ENCODE data around the gene AP2M1.

Gene AP2M1

DNA sequence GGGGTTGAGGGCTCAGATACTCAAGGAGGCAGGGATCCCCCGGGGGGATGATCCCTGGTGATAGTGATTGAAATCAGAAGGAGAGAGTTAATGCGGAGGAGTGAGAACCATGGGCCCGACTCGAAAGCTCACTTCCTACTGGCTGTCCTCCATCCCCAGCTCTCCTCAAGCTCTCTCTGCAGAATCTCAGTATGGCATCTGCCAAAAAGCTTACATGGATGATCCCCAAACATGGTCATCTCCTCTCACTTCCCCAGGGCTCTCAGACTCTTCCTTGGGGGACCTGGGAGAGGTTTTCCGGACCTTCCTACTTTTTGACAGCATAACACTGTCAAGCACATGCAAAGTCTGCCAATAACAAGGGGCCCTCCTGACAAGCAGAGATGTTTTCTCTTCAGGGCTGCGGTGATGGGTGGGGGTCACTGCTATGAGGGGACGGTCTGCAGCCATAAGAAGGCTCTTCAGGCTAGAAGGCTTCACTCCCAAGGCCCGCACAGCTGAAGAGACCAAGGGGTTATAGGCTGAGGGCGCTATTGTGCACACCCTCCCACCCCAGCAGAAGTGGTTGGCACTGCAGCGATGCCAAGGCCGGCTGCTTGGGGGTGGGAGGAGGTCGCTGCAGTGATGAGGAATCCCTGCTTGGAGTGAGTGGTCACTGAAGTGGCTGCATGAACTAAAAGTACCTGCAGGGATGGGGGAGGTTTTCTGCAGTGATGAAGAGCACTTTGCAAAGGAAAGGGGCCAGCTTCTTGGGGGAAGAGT, 53.9 kb downstream of the AP2M1 start:
- DNase-seq (ENCODE audit: low read depth in 2 of 2) = no peak

GRCh38 chr3:184229394-184230080, 54.9 kb downstream of the AP2M1 start, which contains the start of gene VWA5B2:
TSS of gene VWA5B2 (plus strand) at chr3:184229585. CDS start at chr3:184230529, 944 bp downstream.
- no peak for DNase-seq (ENCODE audit: low read depth in 2 of 2)

DNA sequence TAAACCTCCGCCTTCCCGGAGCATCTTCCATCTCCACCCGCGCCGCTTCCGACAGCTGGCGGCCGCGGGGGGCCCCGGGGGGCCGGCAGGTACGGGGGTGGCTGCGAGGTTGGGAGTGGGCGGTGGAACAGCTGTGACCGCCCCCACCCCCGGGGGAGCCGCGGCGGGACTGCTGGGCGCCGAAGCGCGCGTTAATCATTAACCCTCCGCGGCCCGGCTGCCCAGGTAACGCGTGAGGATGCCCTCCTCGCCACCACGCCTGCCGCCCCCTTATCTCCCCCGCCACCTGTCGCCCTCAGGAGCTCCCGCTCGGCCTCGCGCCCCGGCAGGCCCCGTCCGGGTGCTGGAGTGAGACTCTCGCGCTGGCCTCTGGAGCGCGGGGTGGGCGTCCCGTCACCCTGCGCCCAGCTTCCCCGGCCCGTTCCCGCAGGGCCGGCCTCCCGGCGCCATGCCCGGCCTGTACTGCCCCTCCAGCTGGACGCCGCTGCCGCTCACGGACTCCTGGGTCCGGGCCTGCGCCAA, 55.5 kb downstream of the AP2M1 start:
- DNase-seq (ENCODE audit: low read depth in 2 of 2) = no peak

- DNase-seq (ENCODE audit: low read depth in 2 of 2) = no peak
Measured at GRCh38 chr3:184230603-184231528, 56.2 kb downstream of the AP2M1 start.

GRCh38 chr3:184231671-184232070, 57.0 kb downstream of the AP2M1 start:
- DNase-seq (ENCODE audit: low read depth in 2 of 2) = no peak

DNA sequence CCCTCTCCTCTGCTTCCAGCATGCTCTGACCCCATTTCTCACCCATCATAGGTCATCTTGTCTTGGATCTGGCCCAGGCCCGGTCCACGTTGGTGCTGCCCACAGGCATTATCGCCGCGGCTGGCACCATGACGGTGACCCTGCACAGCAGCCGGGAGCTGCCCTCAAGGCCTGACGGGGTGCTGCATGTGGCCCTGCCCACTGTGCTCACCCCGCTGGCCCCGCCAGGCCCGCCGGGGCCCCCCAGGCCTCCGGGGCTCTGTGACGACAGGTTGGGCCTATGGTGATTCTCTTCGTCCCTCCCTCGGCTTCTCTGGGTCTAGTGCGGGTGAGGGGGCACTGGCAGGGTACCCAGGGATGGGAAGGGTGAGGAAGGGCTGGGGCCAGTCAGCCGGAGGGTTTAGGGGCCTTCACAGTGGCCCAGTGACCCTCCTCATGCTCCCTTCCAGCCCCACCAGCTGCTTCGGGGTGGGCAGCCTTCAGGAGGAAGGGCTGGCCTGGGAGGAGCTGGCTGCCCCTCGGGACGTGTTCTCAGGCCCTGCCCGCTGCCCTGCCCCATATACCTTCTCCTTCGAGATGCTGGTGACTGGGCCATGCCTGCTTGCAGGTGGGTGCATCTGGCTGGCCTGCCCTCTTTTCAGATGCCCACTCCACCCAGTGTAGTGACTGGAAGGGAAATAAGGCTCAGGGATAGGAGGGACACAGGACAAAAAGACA, 58.6 kb downstream of the AP2M1 start:
- no peak for DNase-seq (ENCODE audit: low read depth in 2 of 2)

Measured in fibroblast of skin of left quadriceps (primary cell).